Stimulated activated CD4-positive, alpha-beta T cell treated with anti-CD3 and anti-CD28 coated beads, TNF-alpha, amount 100 ng/mL, for 1 hour (primary cell): ENCODE measurements around the gene OSTN.
"Not testable (repeated sequence)": the region's sequence is repeated elsewhere in the genome, so short reads cannot be mapped to it uniquely, and the experiment has no call there.

Source experiments
- DNase-seq, 3 donors: peaks; one replicate each; pipeline ENCODE4 v3.0.0-alpha.2; 2020; ENCODE audit warnings: low read depth in 3 of 3, low spot score in 1 of 3

OSTN gene

GRCh38 chr3:191263365-191263764 is 64.3 kb downstream of the OSTN start:
- no peak for DNase-seq

DNA sequence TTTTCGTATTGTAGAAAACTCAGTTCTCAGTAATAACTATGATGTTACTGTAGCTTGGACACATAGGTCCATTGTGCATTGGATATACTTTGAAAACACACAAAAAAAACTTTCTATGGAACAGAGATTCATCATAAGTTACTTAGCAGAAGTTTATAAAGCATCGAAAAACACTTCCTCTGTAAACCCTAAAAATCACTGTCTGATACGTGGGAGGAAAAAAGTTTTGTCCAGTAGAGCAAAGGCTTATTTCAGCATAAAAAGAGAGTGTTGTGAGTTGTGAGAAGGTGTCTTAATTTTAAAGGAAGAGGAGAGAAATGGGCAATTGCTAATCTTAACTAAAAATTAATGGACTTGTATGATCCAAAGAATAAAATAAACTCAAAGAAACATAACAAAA is 64.8 kb downstream of the OSTN start:
- no peak for DNase-seq

DNA sequence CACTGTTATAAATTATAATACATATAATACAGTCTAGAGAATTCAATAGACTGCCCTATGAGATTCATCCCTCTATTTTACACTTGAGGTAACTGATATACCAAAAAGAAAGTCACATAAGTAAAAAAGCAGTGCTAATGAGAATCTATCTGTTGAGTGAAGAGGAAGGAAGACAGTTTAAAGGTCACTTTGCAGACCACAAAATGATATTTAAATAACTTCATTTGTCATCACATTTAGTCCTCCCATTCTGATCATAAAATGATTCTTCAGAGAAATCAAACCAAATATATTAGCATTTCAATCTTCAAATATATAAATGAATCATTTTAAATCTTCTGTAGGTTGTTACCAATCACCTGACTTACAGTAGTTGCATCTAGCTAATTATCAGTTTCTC is 69.7 kb downstream of the OSTN start:
- no peak for DNase-seq

DNA sequence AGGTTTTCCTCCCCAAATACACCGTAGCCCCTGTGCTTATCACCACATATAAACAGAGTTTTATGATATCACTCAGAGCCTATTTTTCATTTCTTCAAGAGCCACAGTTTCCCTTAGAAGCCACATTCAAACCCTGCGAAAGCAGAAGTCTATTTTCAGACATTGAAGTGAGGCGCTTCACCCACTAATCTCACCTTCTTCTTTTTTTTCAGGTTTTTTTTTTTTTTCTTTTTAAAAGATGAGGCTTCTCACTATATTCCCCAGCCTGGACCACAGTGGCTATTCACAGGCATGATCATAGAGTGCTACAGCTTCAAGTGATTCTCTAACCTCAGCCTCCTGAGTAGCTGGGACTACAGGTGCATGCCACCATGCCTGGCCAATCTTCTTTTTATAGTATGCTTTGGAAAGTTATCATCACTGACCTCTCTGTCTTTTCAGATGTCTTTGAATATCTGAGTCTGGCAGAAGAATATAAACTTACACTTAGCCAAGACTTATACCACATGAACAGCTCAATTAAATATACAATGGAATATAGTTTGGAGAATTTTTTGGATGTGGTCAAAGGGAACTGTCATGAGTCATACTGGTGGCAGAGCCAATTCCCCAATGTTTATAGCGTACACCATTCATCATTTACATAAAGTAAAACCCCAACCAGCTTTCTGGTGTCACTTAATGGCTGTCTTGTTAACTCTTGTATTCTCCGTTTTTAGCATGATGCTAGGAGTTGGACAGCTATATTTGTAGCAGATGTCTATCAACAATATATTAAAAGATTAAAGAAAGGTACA is 70.4 kb downstream of the OSTN start:
- DNase-seq = no peak

GRCh38 chr3:191275244-191275643 is 76.2 kb downstream of the OSTN start:
- not testable (repeated sequence) for DNase-seq

- no peak for DNase-seq
These were observed 76.7 kb downstream of the OSTN start for GRCh38 chr3:191275751-191276150.

- DNase-seq = no peak
These were observed 81.1 kb downstream of the OSTN start for GRCh38 chr3:191280111-191280510.

DNA sequence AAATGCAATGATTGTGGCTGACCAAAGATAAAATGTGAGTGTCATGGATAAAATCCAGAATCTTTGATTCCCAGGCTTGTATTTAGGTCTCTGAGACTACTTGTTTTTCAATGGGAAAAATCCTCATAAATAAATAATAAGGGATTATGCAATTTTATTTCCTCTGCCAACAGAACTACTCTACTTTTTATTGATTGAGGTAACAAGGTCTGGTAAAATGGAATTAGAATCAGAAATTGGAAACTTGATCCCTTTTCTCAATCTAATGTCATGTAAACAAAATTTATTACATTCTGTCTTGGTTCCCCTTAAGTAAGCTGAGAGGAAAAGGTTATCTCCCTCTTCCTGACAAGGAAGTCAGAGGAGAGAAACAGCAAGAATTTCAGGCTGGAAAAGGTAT is 81.8 kb downstream of the OSTN start:
- no peak for DNase-seq

GRCh38 chr3:191282251-191283185 is 83.5 kb downstream of the OSTN start:
- no peak for DNase-seq

GRCh38 chr3:191283400-191283799 is 84.4 kb downstream of the OSTN start:
- no peak for DNase-seq

- DNase-seq = no peak
These were observed 91.4 kb downstream of the OSTN start for GRCh38 chr3:191290311-191291025.

GRCh38 chr3:191292243-191293015 is 93.4 kb downstream of the OSTN start:
- no peak for DNase-seq

- DNase-seq = no peak
These were observed 95.2 kb downstream of the OSTN start for GRCh38 chr3:191294291-191294690.

DNA sequence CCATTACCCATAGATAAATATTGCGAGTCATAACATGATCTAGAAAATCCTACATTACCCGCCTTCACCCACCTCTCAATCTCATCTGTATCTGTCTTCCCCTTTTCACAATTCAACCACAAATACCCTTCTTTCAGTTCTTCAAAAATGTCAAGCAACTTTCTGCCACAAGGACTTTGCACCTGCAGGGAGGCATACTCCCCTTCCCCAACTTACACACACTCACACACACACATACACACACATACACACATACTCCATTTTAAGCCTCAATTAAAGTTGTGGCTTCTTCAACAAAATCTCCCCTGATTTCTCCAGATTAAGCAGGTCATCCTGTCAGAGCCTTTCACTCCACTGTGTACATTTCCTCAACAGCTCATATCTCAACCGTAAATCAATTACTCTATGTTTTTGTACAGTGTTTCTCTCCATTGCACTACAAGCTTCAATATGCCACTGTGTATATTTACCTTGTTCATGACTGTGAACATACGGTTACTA is 97.0 kb downstream of the OSTN start:
- DNase-seq = no peak

GRCh38 chr3:191298846-191299245 is 99.8 kb downstream of the OSTN start:
- DNase-seq = no peak

- DNase-seq = no peak
These were observed 101.4 kb downstream of the OSTN start for GRCh38 chr3:191300422-191300821.

DNA sequence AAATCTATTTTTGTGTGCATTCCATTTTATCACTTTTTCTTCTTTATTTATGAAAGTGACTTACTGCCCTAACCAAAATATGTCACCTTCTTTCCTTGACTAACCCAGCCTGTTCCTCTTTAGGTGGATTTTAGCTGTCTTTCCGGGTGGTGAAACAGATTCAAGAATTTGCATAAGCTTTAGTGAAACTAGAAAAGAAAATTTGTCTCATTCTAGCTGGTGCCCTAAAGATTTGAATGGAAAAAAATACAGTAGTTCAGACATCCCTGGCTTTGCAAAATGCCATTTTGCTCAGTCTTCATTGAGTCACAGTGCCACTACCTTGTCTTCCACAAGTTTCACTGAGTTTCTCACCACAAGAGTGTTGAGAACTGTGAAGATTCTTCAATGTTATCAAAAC is 102.0 kb downstream of the OSTN start:
- no peak for DNase-seq

DNA sequence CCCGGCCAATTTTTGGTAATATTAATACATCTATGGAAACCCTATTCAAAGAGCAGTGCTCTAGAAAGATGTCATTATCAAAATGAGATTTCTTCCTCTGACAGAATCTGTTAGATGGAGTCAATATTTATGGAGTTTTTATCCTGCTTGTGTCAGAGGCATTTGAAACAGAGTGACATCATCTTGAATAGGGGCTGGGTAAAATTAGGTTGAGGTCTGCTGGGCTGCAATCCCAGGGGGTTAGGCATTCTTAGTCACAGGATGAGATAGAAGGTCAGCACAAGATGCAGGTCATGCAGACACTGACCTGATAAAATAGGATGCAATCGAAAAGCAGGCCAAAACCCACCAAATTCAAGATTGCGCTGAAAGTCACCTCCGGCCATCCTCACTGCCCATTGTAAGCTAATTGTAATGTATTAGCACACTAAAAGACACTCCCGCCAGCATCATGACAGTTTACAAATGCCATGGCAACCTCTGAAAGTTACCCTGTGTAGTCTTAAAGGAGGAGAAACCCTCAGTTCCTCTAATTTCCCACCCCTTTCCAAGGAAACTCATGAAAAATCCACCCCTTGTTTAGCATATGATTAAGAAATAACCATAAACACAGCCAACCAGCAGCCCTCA is 102.9 kb downstream of the OSTN start:
- no peak for DNase-seq

DNA sequence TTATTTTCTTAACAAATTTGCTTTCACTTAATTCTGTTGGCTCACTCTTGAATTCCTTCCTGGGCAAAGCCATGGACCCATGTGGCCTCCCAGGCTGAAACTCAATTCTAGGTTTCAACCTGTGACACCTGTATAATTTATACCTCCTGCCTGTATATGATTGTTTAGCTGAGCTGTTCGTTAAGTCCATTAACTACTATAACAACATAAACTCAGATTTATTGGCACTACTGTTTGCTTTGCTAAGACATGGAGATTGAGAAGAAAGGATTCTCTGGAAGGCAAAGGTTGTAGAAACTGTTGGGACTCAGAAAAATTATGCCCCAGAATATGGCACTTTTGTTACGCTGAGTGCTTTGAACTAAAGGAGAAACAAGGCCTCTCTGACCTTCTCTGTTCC is 103.4 kb downstream of the OSTN start:
- no peak for DNase-seq

DNA sequence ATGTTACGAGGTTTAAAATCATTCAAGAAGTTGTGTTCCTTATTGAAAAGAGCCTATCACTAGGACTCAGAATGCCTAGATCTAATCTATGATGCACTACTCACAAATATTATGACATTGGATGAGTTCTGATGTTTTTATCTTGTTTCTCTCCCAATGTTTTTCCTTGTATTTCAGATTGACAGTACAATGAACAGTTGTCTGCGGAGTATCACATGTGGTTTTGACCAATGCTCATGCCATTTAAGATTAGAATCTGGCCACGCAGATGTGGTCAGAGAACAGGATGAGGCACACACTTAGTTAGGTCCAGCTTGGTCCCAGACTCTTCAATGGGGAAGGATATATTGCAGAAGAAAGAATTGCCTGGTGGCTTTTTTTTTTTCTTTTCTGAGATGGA is 104.6 kb downstream of the OSTN start:
- DNase-seq = no peak
